Activated CD4-positive, alpha-beta T cell treated with anti-CD3 and anti-CD28 coated beads for 36 hours (primary cell): ENCODE measurements around the gene UBASH3A. TPM values are rescaled to one million over a fixed set of nuclear protein-coding genes. Genes with fewer than 3 reads are reported as not detected.
A peak's percentile ranks its signal among the peaks of the same experiment; 100 is the strongest.

Experiments used
- ATAC-seq: fragments of 200-7000 bp; cut with Tn5 transposase; one replicate; pipeline ENCODE4 v1.10.0; 2021; ENCODE audit warnings: mild to moderate bottlenecking, moderate library complexity
- CTCF ChIA-PET: fragments of 350-600 bp; sonication (Branson Sonifier 250); formaldehyde crosslinking; loops from one replicate; lab custom pipeline; 2021; ENCODE audit warnings: antibody characterized with exemption; lab: Charles Lee
- POLR2A ChIA-PET: fragments of 350-600 bp; sonication (Branson Sonifier 250); formaldehyde crosslinking; loops from one replicate; lab custom pipeline; 2021; ENCODE audit warnings: antibody characterized with exemption, inconsistent platforms; lab: Charles Lee
- DNase-seq: peaks from one replicate; pipeline ENCODE4 v3.0.0-alpha.2; 2020
- H3K27ac Mint-ChIP-seq: one replicate; pipeline ENCODE4 v1.8.0; 2021; ENCODE audit warnings: mixed read lengths
- H3K27me3 Mint-ChIP-seq: one replicate; pipeline ENCODE4 v1.8.0; 2021; ENCODE audit warnings: mixed read lengths
- H3K36me3 Mint-ChIP-seq: one replicate; pipeline ENCODE4 v1.8.0; 2021; ENCODE audit warnings: low read depth, mixed read lengths
- H3K4me1 Mint-ChIP-seq: one replicate; pipeline ENCODE4 v1.8.0; 2021; ENCODE audit warnings: mixed read lengths
- H3K4me3 Mint-ChIP-seq: one replicate; pipeline ENCODE4 v1.8.0; 2021; ENCODE audit warnings: mild to moderate bottlenecking, moderate library complexity, mixed read lengths
- H3K9me3 Mint-ChIP-seq: one replicate; pipeline ENCODE4 v1.8.0; 2021; ENCODE audit warnings: low read depth, mixed read lengths
- intact Hi-C, 2 experiments: fragments of 100-400 bp; cut with DNase I in 1 of 2; cut with micrococcal nuclease in 1 of 2; formaldehyde crosslinking; loops; one replicate each; pipeline versions ENCODE4 v1.14.2 to v1.15.1; 2022 to 2024; cut with DNase I, micrococcal nuclease
- total RNA-seq, 2 experiments: library from RNA; stranded (reverse); gene quantifications; one replicate each; pipeline ENCODE4 v1.2.3, GENCODE V29; 2021

The UBASH3A gene
- total RNA-seq, 2 experiments from 2014 or later = 37.3 to 39.0 TPM

GRCh38 chr21:42496839-42497202 is 93.1 kb downstream of the UBASH3A start:
- intact Hi-C loops = loop anchor here (1.0 to 5.0 kb wide), 12 partner anchors 17 to 494 kb away; partner anchors contain the start of genes PKNOX1 (in 1 of the 2), WDR4 (in 1 of the 2) and ZBTB21 (in 1 of the 2)
- Mint-ChIP-seq H3K4me3 (peak overlapping the region; percentile 75), H3K27ac (peak overlapping the region; percentile 69), H3K9me3 (no peaks in the 10 kb centered on the region), H3K4me1 (peaks cover 25% of the 10 kb centered on the region), H3K36me3 (no peaks in the 10 kb centered on the region), H3K27me3 (peaks cover 2% of the 10 kb centered on the region)
- ChIA-PET POLR2A (no interaction called here), CTCF (interaction anchor here (0.5 to 1.1 kb wide), 3 partner anchors 10 to 321 kb away, joined by 3 to 4 read pairs (median 3); no protein-coding TSS in a partner anchor)
- no peak for DNase-seq
- ATAC-seq = no peak

Other genes with a start within 250 kb of the UBASH3A start
- 10 to 100 TPM; 11.6 to 16.3 TPM for gene ABCG1, start 184.8 kb upstream of the UBASH3A start, total RNA-seq
- not detected for gene TFF3, start 88.5 kb upstream of the UBASH3A start, total RNA-seq
- not detected for gene TFF2, start 52.9 kb upstream of the UBASH3A start, total RNA-seq
- not detected for gene TFF1, start 37.4 kb upstream of the UBASH3A start, total RNA-seq
- gene TMPRSS3, start 7.8 kb upstream of the UBASH3A start, total RNA-seq = 100 to 1,000 TPM in 1 of 2 experiments, 10 to 100 TPM in 1; 99.1 to 113 TPM
- gene RSPH1, start 92.3 kb downstream of the UBASH3A start, total RNA-seq = under 1 TPM; 0.21 to 0.34 TPM
- 10 to 100 TPM; 18.2 to 19.3 TPM for gene SLC37A1, start 110.0 kb downstream of the UBASH3A start, total RNA-seq
- gene PDE9A, start 249.7 kb downstream of the UBASH3A start, total RNA-seq = 1 to 10 TPM; 7.1 to 7.3 TPM